Fibroblast of lung (primary cell): Measurements from ENCODE around the gene TP73.

Experiments
- EZH2 ChIP-seq: IDR thresholded peaks from 2 replicates; pipeline ENCODE4 v1.5.1; 2012; ENCODE audit warnings: low read length, control low read depth, mild to moderate bottlenecking; ENCODE audit errors: missing control alignments
- TF ChIP-seq, protein P1 (sequence below), 2 donors: IDR thresholded peaks in 1 of 2; conservative IDR thresholded peaks in 1 of 2; 1 replicate in 1 of 2; 2 replicates in 1 of 2; pipeline ENCODE4 v1.5.1; 2011 to 2012; ENCODE audit warnings: low read length in 2 of 2, control low read depth in 1 of 2, inconsistent platforms in 1 of 2, low read depth in 1 of 2, mild to moderate bottlenecking in 1 of 2

DNA sequence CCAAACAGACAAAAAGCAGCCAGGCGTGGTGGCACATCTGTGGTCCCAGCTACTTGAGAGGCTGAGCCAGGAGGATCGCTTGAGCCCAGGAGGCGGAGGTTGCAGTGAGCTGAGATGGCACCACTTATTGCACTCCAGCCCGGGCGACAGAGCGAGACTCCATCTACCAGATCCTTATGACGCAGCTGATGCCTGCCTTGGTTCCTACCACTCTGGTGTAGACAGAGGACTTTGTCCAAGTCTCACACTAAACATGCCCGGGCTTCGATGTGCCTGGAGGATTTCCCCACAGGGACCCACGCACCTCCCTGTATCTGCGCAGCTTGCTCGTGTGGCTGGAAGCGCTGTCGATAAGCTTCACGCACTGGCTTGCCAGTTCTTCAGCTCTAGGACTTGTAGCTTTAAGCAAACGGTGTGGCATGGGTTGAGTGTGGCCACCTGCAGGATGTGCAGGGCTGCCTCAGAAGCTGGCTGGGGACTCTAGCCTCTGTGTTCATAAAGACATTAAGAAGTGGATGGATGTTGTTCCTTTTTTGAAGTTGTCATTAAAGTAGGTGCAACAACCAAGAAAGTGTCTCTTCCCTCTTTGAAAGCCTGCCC is 22.7 kb upstream of the TP73 start:
- TF ChIP-seq, protein P1, sequence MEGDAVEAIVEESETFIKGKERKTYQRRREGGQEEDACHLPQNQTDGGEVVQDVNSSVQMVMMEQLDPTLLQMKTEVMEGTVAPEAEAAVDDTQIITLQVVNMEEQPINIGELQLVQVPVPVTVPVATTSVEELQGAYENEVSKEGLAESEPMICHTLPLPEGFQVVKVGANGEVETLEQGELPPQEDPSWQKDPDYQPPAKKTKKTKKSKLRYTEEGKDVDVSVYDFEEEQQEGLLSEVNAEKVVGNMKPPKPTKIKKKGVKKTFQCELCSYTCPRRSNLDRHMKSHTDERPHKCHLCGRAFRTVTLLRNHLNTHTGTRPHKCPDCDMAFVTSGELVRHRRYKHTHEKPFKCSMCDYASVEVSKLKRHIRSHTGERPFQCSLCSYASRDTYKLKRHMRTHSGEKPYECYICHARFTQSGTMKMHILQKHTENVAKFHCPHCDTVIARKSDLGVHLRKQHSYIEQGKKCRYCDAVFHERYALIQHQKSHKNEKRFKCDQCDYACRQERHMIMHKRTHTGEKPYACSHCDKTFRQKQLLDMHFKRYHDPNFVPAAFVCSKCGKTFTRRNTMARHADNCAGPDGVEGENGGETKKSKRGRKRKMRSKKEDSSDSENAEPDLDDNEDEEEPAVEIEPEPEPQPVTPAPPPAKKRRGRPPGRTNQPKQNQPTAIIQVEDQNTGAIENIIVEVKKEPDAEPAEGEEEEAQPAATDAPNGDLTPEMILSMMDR (conservative IDR thresholded peaks at IDR 0.05 in 1 of 2, IDR thresholded peaks at IDR 0.05 in 1 of 2; ENCODE audit: low read depth in 1 of 2, low read length in 2 of 2), result no peak
- no peak for TF ChIP-seq EZH2
